WTC11 (cell line): ENCODE measurements around the gene NUB1. TPM values are rescaled to one million over a fixed set of nuclear protein-coding genes. Genes with fewer than 3 reads are reported as not detected.

Source experiments
- ATAC-seq: fragments of 200-7000 bp; cut with Tn5 transposase; 2 replicates; pipeline ENCODE4 v1.10.0; 2021; ENCODE audit warnings: mild to moderate bottlenecking, moderate library complexity
- CTCF ChIA-PET: fragments of 300-600 bp; sonication (Branson Sonifier 250); formaldehyde crosslinking; loops from one replicate; lab custom pipeline; 2021; ENCODE audit warnings: antibody characterized with exemption; lab: Charles Lee
- POLR2A ChIA-PET: fragments of 350-600 bp; sonication (Branson Sonifier 250); formaldehyde crosslinking; loops from one replicate; lab custom pipeline; 2021; ENCODE audit warnings: antibody characterized with exemption; lab: Charles Lee
- DNase-seq: peaks from one replicate; pipeline ENCODE4 v3.0.0; 2021; ENCODE audit warnings: low spot score
- H3K27ac Mint-ChIP-seq: 2 replicates; pipeline ENCODE4 v1.8.0; 2021; ENCODE audit warnings: mixed read lengths
- H3K27me3 Mint-ChIP-seq: 2 replicates; pipeline ENCODE4 v1.8.0; 2021; ENCODE audit warnings: low read depth, mild to moderate bottlenecking, moderate library complexity, mixed read lengths
- H3K36me3 Mint-ChIP-seq: 2 replicates; pipeline ENCODE4 v1.8.0; 2021; ENCODE audit warnings: mixed read lengths
- H3K4me1 Mint-ChIP-seq: 2 replicates; pipeline ENCODE4 v1.8.0; 2022; ENCODE audit warnings: mixed read lengths
- H3K4me3 Mint-ChIP-seq: 2 replicates; pipeline ENCODE4 v1.8.0; 2021; ENCODE audit warnings: mild to moderate bottlenecking, moderate library complexity, mixed read lengths
- H3K9me3 Mint-ChIP-seq: 2 replicates; pipeline ENCODE4 v1.8.0; 2021; ENCODE audit warnings: mixed read lengths
- ATF1 ChIP-seq: sonication (generic); formaldehyde crosslinking; IDR thresholded peaks from 2 replicates; pipeline ENCODE4 v1.8.1; 2023; ENCODE audit warnings: mild to moderate bottlenecking, moderate library complexity, missing genetic modification reagents
- E2F5 ChIP-seq: sonication (generic); formaldehyde crosslinking; IDR thresholded peaks from 2 replicates; pipeline ENCODE4 v1.8.1; 2022; ENCODE audit warnings: mild to moderate bottlenecking, moderate library complexity, missing genetic modification reagents
- ELF4 ChIP-seq: sonication (generic); formaldehyde crosslinking; IDR thresholded peaks from 2 replicates; pipeline ENCODE4 v1.8.1; 2022; ENCODE audit warnings: low read depth, mild to moderate bottlenecking, moderate library complexity, missing genetic modification reagents
- FOXJ3 ChIP-seq: sonication (generic); formaldehyde crosslinking; IDR thresholded peaks from 2 replicates; pipeline ENCODE4 v1.9.0; 2021; ENCODE audit warnings: missing genetic modification reagents, mild to moderate bottlenecking, borderline replicate concordance
- MYBL2 ChIP-seq: sonication (generic); formaldehyde crosslinking; IDR thresholded peaks from 2 replicates; pipeline ENCODE4 v1.8.1; 2023; ENCODE audit warnings: mild to moderate bottlenecking, moderate library complexity, missing genetic modification reagents
- NFYB ChIP-seq: sonication (generic); formaldehyde crosslinking; conservative IDR thresholded peaks from 2 replicates; pipeline ENCODE4 v1.8.0; 2022; ENCODE audit warnings: low read depth, missing genetic modification reagents
- NR3C1 ChIP-seq: sonication (generic); formaldehyde crosslinking; conservative IDR thresholded peaks from 2 replicates; pipeline ENCODE4 v1.8.1; 2023; ENCODE audit warnings: low read depth, mild to moderate bottlenecking, missing genetic modification reagents
- SMAD3 ChIP-seq: sonication (generic); formaldehyde crosslinking; IDR thresholded peaks from 2 replicates; pipeline ENCODE4 v1.8.0; 2022; ENCODE audit warnings: missing genetic modification reagents, mild to moderate bottlenecking, borderline replicate concordance
- SP1 ChIP-seq: sonication (generic); formaldehyde crosslinking; conservative IDR thresholded peaks from 2 replicates; pipeline ENCODE4 v1.8.1; 2022; ENCODE audit warnings: missing genetic modification reagents
- ZMAT4 ChIP-seq: fragments of 250-450 bp; sonication (Bioruptor Pico); IDR thresholded peaks from 2 replicates; pipeline ENCODE4 v1.9.0; 2021; ENCODE audit warnings: mild to moderate bottlenecking
- ZNF219 ChIP-seq: sonication (generic); formaldehyde crosslinking; IDR thresholded peaks from 2 replicates; pipeline ENCODE4 v1.8.0; 2023; ENCODE audit warnings: missing genetic modification reagents, mild to moderate bottlenecking, borderline replicate concordance
- ZNF423 ChIP-seq: fragments of 250-450 bp; sonication (Bioruptor Pico); IDR thresholded peaks from 2 replicates; pipeline ENCODE4 v2.1.2; 2022; ENCODE audit warnings: mild to moderate bottlenecking, moderate library complexity
- total RNA-seq: library from RNA; stranded (reverse); gene quantifications from 3 replicates; pipeline ENCODE4 v1.2.3, GENCODE V29; 2021
- TF ChIP-seq, protein P1 (sequence below): fragments of 200-600 bp; IDR thresholded peaks from 2 replicates; pipeline ENCODE4 v1.8.0; 2022; ENCODE audit warnings: antibody characterized with exemption
- TF ChIP-seq, protein P2 (sequence below): fragments of 250-450 bp; sonication (Bioruptor Pico); IDR thresholded peaks from 2 replicates; pipeline ENCODE4 v2.1.2; 2022; ENCODE audit warnings: mild to moderate bottlenecking, moderate library complexity
- TF ChIP-seq, protein P3 (sequence below): fragments of 250-450 bp; sonication (Bioruptor Pico); IDR thresholded peaks from 2 replicates; pipeline ENCODE4 v1.9.0; 2021; ENCODE audit warnings: mild to moderate bottlenecking, borderline replicate concordance

Gene NUB1
- total RNA-seq, 1 experiment from 2014 or later: 38.3 TPM

DNA sequence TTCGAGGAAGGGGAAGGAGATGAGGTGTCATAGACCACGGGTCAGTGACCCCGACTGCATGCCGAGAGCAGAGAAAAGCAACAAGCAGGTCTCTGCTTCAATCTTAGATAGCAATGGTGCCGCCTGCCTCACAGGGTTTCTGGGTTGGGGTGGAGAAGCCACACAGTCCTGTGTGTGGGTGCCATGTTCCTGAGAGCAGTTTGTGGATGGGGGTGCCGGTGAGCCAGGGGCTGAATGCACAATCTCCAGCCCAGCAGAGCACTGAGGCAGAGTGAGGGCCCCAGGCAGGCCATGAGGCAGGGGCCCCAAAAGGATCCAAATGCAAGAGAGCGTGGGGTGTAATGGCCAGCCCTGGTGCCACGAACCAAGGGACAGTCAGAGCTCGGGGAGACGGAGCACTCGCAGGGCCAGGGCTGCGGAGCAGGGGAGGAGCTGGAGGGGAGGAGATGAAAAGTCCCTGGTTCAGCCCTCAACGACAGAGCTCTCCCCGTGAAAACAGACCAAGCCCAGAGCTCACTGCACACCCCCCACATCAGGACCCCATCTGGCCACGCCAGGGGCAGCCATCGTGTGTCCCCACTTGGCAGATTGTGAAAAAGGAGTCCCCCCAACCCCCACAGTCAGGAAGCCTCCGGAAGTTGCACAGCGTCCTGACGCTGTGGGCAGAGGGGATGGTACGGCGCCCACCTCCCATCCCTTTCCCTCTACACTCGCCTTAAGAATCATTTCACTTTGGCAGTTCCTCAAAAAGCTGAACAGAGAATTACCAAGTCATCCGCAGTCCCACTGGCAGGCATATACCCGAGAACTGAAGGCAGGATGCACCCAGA is 48.4 kb downstream of the NUB1 start (continued):
- TF ChIP-seq, protein P1, sequence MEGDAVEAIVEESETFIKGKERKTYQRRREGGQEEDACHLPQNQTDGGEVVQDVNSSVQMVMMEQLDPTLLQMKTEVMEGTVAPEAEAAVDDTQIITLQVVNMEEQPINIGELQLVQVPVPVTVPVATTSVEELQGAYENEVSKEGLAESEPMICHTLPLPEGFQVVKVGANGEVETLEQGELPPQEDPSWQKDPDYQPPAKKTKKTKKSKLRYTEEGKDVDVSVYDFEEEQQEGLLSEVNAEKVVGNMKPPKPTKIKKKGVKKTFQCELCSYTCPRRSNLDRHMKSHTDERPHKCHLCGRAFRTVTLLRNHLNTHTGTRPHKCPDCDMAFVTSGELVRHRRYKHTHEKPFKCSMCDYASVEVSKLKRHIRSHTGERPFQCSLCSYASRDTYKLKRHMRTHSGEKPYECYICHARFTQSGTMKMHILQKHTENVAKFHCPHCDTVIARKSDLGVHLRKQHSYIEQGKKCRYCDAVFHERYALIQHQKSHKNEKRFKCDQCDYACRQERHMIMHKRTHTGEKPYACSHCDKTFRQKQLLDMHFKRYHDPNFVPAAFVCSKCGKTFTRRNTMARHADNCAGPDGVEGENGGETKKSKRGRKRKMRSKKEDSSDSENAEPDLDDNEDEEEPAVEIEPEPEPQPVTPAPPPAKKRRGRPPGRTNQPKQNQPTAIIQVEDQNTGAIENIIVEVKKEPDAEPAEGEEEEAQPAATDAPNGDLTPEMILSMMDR: no peak
- TF ChIP-seq MYBL2 (CRISPR knock-in tag) (no peak), SMAD3 (no peak), E2F5 (CRISPR knock-in tag) (no peak)
- TF ChIP-seq, protein P2, sequence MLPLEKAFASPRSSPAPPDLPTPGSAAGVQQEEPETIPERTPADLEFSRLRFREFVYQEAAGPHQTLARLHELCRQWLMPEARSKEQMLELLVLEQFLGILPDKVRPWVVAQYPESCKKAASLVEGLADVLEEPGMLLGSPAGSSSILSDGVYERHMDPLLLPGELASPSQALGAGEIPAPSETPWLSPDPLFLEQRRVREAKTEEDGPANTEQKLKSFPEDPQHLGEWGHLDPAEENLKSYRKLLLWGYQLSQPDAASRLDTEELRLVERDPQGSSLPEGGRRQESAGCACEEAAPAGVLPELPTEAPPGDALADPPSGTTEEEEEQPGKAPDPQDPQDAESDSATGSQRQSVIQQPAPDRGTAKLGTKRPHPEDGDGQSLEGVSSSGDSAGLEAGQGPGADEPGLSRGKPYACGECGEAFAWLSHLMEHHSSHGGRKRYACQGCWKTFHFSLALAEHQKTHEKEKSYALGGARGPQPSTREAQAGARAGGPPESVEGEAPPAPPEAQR: no peak
- TF ChIP-seq, protein P3, sequence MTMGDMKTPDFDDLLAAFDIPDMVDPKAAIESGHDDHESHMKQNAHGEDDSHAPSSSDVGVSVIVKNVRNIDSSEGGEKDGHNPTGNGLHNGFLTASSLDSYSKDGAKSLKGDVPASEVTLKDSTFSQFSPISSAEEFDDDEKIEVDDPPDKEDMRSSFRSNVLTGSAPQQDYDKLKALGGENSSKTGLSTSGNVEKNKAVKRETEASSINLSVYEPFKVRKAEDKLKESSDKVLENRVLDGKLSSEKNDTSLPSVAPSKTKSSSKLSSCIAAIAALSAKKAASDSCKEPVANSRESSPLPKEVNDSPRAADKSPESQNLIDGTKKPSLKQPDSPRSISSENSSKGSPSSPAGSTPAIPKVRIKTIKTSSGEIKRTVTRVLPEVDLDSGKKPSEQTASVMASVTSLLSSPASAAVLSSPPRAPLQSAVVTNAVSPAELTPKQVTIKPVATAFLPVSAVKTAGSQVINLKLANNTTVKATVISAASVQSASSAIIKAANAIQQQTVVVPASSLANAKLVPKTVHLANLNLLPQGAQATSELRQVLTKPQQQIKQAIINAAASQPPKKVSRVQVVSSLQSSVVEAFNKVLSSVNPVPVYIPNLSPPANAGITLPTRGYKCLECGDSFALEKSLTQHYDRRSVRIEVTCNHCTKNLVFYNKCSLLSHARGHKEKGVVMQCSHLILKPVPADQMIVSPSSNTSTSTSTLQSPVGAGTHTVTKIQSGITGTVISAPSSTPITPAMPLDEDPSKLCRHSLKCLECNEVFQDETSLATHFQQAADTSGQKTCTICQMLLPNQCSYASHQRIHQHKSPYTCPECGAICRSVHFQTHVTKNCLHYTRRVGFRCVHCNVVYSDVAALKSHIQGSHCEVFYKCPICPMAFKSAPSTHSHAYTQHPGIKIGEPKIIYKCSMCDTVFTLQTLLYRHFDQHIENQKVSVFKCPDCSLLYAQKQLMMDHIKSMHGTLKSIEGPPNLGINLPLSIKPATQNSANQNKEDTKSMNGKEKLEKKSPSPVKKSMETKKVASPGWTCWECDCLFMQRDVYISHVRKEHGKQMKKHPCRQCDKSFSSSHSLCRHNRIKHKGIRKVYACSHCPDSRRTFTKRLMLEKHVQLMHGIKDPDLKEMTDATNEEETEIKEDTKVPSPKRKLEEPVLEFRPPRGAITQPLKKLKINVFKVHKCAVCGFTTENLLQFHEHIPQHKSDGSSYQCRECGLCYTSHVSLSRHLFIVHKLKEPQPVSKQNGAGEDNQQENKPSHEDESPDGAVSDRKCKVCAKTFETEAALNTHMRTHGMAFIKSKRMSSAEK: no peak

DNA sequence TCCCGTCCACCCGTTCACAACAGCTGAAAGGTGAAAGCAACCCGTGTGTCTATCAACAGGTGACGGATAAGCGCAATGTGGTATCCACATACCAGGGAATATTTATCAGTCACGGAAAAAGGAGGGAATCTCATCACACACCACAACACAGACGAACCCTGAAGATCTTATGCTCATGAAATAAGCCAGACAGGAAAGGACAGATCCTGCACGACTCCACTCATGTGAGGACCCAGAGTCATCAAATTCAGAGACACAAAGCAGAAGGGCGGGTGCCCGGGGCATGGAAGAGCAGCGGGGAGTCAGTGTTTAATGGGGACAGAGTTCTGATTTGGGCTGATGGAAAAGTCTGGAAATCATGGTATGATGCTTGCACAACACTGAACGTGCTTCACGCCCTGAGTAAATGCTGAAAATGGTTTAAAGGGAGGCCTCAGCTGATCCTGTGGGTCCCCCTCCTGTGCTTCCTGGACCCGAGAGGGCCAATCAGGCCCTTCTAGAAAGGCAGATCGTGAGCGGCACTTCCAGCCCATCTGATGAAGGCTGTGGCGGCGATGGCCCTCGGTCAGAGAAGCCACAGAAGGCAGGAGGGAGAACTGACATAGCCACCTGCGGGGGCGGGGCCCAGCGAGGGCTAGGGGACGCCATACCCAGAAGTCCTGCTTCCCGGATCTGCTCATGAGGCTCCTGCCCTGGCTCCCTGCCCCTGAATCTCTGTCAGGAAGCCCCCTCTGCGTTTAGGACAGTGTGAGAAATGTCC is 49.2 kb downstream of the NUB1 start:
- CTCF ChIA-PET: interaction anchor here (1.2 kb wide), 1 partner anchor 57 kb away, joined by 3 read pairs; no protein-coding TSS in a partner anchor
- no peaks in the 10 kb centered on the region for H3K9me3 Mint-ChIP-seq
- H3K4me3 Mint-ChIP-seq: no peak overlapping the region
- peak overlapping the region; percentile 19 for H3K27ac Mint-ChIP-seq
- H3K27me3 Mint-ChIP-seq: no peaks in the 10 kb centered on the region
- no peaks in the 10 kb centered on the region for H3K36me3 Mint-ChIP-seq
- peaks cover 9% of the 10 kb centered on the region for H3K4me1 Mint-ChIP-seq
- no peak for TF ChIP-seq ATF1 (CRISPR knock-in tag)
- no peak for TF ChIP-seq SP1 (CRISPR knock-in tag)
- TF ChIP-seq ZNF219 (CRISPR knock-in tag): no peak
- TF ChIP-seq NFYB: no peak
- TF ChIP-seq ZMAT4 (CRISPR knock-in tag): no peak
- TF ChIP-seq NR3C1 (CRISPR knock-in tag): no peak
- no peak for TF ChIP-seq SMAD3
- DNase-seq (no peak), ATAC-seq (peak; percentile 10; the same call in 1 of the 2 replicates)
- POLR2A ChIA-PET: no interaction called here

GRCh38 chr7:151391358-151391730 is 49.7 kb downstream of the NUB1 start:
- H3K36me3 Mint-ChIP-seq: no peaks in the 10 kb centered on the region
- H3K4me3 Mint-ChIP-seq: no peak overlapping the region
- no peaks in the 10 kb centered on the region for H3K9me3 Mint-ChIP-seq
- peaks cover 9% of the 10 kb centered on the region for H3K4me1 Mint-ChIP-seq
- ChIA-PET POLR2A (no interaction called here), CTCF (no interaction called here)
- ATAC-seq (no peak), DNase-seq (no peak)
- no peaks in the 10 kb centered on the region for H3K27me3 Mint-ChIP-seq
- no peak for TF ChIP-seq ELF4
- no peak for TF ChIP-seq FOXJ3 (CRISPR knock-in tag)
- TF ChIP-seq ZNF423: no peak
- TF ChIP-seq, protein P1: no peak
- H3K27ac Mint-ChIP-seq: peak overlapping the region; percentile 19; the same call in 1 of the 2 replicates
